COLO668 (cell line): ENCODE results near the gene DIAPH1.
A peak's percentile ranks its signal among the peaks of the same experiment; 100 is the strongest.

Source experiments
- DNase-seq: peaks from one replicate; lab custom pipeline; 2025; ENCODE audit not compliant: unreplicated experiment; lab: John Stamatoyannopoulos, UW

The DIAPH1 gene

GRCh38 chr5:141618804-141619554 is at the start of gene DIAPH1:
Gene DIAPH1 (minus strand): TSS chr5:141619000. CDS start chr5:141618914, 86 bp downstream.
- peak; percentile 95 for DNase-seq

- DNase-seq, result no peak
These were observed 47.5 kb upstream of the DIAPH1 start for GRCh38 chr5:141665995-141666940.

GRCh38 chr5:141664733-141665461 is 46.1 kb upstream of the DIAPH1 start:
- peak; percentile 52 for DNase-seq

- DNase-seq, result no peak
These were observed 44.7 kb upstream of the DIAPH1 start for GRCh38 chr5:141663506-141663905.

DNA sequence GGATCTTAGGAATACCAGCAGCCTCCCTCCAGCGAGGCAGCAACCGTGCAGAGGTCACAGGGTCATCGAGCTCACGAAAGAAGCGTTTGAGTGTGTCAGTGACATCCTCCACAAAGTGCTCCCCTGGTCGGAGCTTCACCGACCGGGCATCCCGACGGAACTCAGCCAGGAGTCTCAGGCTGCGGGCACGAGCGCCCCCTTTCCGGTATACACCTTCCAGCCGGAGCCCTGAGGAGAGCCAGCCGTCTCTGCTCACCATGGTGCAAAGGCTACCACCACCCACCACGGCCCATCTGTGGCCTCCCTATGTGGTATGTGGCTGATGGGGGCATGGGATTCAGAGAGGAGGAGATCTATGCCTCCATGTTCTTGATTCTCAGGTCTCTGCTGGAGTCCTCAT is 43.2 kb upstream of the DIAPH1 start:
- DNase-seq, result no peak

GRCh38 chr5:141657937-141658545 is 39.2 kb upstream of the DIAPH1 start:
- peak; percentile 1 for DNase-seq

DNA sequence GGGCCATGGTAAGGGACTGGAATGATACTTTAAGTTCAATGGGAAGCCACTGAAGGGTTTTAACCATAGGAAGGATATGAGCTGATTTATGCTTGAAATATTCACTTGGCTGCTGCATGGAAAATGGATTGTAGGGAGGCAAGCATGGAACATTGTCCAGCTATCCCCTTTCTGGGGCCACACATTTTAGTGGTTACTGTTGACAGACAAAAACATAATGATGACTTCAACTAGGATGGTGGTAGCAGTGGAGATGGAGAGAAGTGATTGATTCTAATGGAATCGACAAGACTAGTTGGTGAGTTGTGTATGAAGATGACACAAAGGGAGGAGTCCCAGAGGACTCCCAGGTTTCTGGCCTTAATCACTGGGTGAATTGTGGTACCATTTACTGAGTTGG is 38.6 kb upstream of the DIAPH1 start:
- DNase-seq, result no peak

DNA sequence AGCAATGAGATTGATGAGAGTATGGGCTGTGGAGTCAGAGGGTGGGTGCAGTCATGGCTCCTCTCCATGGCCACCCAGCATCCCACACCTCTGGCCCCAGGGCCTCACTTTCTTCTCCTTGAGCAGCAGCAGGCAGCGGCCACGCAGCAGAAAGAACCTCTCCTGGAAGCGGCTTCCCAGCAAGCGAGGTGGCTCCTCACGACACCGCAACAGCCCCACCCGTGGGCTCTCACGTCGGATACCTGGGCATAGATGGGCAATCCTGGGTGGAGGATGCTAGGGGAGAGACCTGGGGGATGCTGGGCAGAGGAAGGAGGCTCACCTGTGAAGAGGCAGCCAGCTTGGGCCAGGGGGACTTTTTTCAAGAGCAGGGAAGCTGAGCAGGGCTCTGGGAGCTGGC is 37.6 kb upstream of the DIAPH1 start:
- no peak for DNase-seq

GRCh38 chr5:141655020-141655419 is 36.2 kb upstream of the DIAPH1 start:
- no peak for DNase-seq

DNA sequence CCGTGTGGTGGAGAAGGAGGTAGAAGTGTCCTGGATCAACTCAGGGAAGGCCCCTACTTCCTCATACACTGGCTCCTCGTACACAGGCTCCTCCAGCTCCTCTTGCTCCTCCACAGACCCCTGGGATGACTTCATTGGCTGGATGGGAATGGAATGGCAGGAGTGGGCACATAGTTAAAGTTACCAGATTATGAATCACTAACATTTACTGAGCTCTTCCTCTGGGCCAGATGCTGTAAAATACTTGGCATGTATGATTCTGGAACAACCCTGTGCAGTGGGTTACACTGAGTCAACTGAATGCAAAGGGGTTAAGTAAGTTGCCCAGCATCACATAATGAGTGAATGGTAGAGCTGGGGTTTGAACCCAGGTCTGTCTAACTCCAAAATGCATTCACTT is 35.5 kb upstream of the DIAPH1 start:
- no peak for DNase-seq

- DNase-seq, result no peak
These were observed 32.9 kb upstream of the DIAPH1 start for GRCh38 chr5:141651728-141652105.

DNA sequence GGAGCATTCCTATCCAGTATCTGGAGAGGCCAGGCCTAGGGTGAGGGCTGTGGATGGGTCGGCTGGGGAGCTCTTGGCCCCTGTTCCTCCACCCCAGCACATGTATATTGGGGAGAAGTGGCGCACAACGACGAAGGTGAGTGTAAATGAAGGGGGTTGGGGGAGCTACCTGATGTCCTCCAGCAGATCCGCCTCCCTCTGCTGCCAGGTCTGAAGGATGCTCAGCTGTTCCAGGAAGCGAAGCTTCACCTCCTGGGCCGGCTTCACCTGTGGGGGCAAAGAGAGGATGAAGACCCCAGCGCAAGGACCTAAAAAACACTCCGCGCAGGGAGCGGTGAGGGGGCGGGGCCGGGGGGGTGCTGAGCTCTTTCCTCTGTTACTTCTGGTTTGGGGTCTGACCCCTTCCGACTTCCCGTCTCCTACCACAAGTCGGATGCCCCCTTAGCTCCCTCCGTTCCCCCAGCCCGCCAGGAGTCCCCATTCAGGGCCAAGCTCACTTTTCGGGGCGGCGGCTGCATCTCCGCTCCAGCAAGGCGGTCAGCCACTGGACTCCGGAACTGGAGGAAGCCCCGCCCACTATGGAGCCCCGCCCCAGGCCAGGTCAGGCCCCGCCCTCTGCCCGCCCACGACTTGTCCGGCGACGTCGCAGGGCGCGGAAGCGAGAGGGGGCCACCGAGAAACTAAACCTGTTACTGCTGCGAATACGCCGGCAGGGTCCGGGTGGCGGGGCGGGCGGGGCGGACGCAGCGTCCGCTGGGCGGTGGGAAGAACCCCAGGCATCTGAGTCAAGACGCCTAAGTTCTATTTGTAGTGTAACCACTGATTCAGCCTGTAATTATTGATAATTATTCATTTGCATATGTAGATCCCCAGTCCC is 32.3 kb upstream of the DIAPH1 start, which contains the start of gene FCHSD1:
TSS of gene FCHSD1 (minus strand) at position 568 of the 877 bp plus-strand sequence. CDS start at position 518, 50 bp downstream.
- DNase-seq, result peak; percentile 64

DNA sequence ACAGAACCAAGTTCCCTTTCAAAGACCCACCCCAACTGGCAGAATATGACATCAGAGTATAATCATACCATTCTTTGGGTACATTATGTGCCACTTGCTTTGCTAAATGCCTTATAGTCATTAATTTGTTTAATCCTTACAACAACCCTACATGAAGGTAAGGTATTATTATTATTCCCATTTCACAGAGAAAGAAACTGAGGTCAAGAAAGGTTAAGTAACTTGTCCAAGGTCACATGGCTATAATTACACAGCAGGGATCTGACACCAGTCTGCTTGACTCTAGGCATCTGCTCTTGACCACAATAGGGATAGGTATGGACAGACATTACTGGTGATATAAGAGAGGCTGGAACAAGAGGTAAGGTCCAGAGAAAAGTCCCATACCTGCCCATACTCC is 31.2 kb upstream of the DIAPH1 start:
- DNase-seq, result no peak

GRCh38 chr5:141649056-141649688 is 30.4 kb upstream of the DIAPH1 start:
- no peak for DNase-seq

DNA sequence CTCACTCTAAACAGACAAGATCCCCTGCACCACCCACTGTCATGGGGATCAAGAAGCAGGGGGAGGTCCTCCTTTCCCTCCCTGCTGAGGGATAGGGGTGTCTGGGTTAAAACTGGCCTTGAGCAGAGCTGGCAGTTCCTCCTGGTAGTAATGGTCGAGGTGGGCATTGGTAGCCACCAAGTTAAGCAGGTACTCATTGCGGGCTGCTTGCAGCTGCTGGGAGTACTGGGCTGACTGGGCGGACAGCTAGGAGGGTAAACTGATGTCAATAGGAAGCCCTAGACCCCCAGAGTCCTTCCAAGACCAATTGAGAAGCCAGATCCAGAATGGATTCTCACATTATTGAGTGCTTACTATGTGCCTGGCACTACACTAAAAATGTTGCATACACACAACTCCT is 29.1 kb upstream of the DIAPH1 start:
- DNase-seq, result no peak

GRCh38 chr5:141647242-141647641 is 28.4 kb upstream of the DIAPH1 start:
- no peak for DNase-seq

- DNase-seq, result no peak
These were observed 27.2 kb upstream of the DIAPH1 start for GRCh38 chr5:141646026-141646425.

- no peak for DNase-seq
These were observed 23.0 kb upstream of the DIAPH1 start for GRCh38 chr5:141641634-141642267.

GRCh38 chr5:141640698-141641097 is 21.9 kb upstream of the DIAPH1 start:
- no peak for DNase-seq
